Thymus (tissue), 11 donors: ENCODE data around the gene NUDCD3. TPM values are rescaled to one million over a fixed set of nuclear protein-coding genes. Genes with fewer than 3 reads are reported as not detected.

ENCODE experiments used
- DNase-seq, 9 donors: peaks; one replicate each; pipeline ENCODE4 v3.0.0-alpha.2; 2013; ENCODE audit warnings: low spot score in 9 of 9, low read depth in 6 of 9, missing footprints in 1 of 9
- H3K27ac ChIP-seq, 2 donors: one replicate each; pipeline ENCODE4 v1.5.1; 2013; ENCODE audit warnings: control low read depth in 1 of 2, low read depth in 1 of 2, low read length in 1 of 2, mild to moderate bottlenecking in 1 of 2, moderate library complexity in 1 of 2
- H3K27me3 ChIP-seq, 2 donors: one replicate each; pipeline ENCODE4 v1.5.1; 2013; ENCODE audit warnings: low read length in 1 of 2; ENCODE audit not compliant: control insufficient read depth in 2 of 2, insufficient read depth in 1 of 2
- H3K36me3 ChIP-seq, 2 donors: one replicate each; pipeline ENCODE4 v1.5.1; 2013; ENCODE audit warnings: low read length in 1 of 2, mild to moderate bottlenecking in 1 of 2, moderate library complexity in 1 of 2; ENCODE audit not compliant: control insufficient read depth in 2 of 2, insufficient read depth in 2 of 2
- H3K4me1 ChIP-seq, 2 donors: one replicate each; pipeline ENCODE4 v1.5.1; 2013; ENCODE audit warnings: low read length in 2 of 2; ENCODE audit not compliant: control insufficient read depth in 2 of 2, insufficient read depth in 2 of 2
- H3K4me3 ChIP-seq, 2 donors: one replicate each; pipeline ENCODE4 v1.5.1; 2013; ENCODE audit warnings: low read length in 2 of 2, control low read depth in 1 of 2, mild to moderate bottlenecking in 1 of 2
- H3K9me3 ChIP-seq, 2 donors: one replicate each; pipeline ENCODE4 v1.5.1; 2013; ENCODE audit warnings: low read length in 1 of 2, mild to moderate bottlenecking in 1 of 2; ENCODE audit not compliant: control insufficient read depth in 2 of 2, insufficient read depth in 1 of 2
- WGBS: extraction: QIAGEN DNeasy Blood & Tissue Kit; methylation state at CpG from one replicate; pipeline ENCODE4 v1.1.7; 2013; 5-methylcytosine and 5-hydroxymethylcytosine counted together
- polyA plus RNA-seq: library from polyadenylated mRNA; stranded (reverse); fragments of 200-250 nt; gene quantifications from one replicate; pipeline ENCODE4 v1.2.3, GENCODE V29; 2013
- total RNA-seq: library from RNA; stranded (reverse); fragments of 120-200 nt; gene quantifications from one replicate; pipeline ENCODE4 v1.2.4, GENCODE V29; 2013
- donor health status: healthy.

Gene NUDCD3
- total and polyA plus RNA-seq, 2 donors: 32.9 to 33.9 TPM

GRCh38 chr7:44408596-44408995 lies 81.9 kb downstream of the NUDCD3 start:
- peaks cover 0 to 3% of the 10 kb centered on the region in 2 donors for H3K9me3 ChIP-seq
- peaks cover 18 to 22% of the 10 kb centered on the region in 2 donors for H3K36me3 ChIP-seq
- no peak overlapping the region for H3K4me3 ChIP-seq
- no peaks in the 10 kb centered on the region for H3K4me1 ChIP-seq
- no peak for DNase-seq
- no peak overlapping the region for H3K27ac ChIP-seq
- no peaks in the 10 kb centered on the region for H3K27me3 ChIP-seq
- 95% methylated on average over 3 of the region's 3 CpGs for WGBS

- Histone ChIP-seq H3K4me3 (no peak overlapping the region), H3K4me1 (no peaks in the 10 kb centered on the region), H3K27ac (no peak overlapping the region), H3K36me3 (peaks cover 38 to 43% of the 10 kb centered on the region in 2 donors), H3K27me3 (no peaks in the 10 kb centered on the region), H3K9me3 (no peaks in the 10 kb centered on the region)
- 96% methylated on average over 2 of the region's 2 CpGs for WGBS
- no peak for DNase-seq
These were observed 86.7 kb downstream of the NUDCD3 start for GRCh38 chr7:44403775-44404174.

DNA sequence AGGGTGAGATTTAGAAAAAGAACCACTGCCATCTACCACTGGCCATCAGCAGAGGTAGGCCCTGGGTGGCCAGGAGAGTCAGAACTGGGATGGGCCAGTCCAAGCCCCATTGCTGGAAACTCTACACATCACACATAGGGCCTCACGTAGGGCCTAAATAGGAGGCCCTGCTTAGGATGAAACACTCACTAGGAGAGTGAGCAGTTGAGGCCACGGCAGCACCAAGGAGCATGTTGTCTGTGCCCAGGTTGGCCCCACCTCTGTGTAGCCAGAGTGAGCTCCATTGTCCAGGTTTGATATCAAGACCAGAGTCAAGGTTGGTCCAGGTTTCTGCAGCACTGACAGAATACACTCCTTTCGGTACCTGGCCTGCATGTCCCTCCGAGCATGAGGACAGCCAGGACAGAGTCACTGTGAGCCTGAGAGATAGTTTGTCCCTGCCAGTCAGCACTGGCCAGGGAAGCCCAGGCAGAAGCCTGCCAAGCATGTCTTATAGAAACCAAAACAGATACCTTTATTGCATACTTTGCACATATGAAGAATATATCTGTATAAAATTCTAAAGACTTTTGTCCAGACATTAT lies 87.2 kb downstream of the NUDCD3 start:
- peaks cover 42 to 45% of the 10 kb centered on the region in 2 donors for H3K36me3 ChIP-seq

GRCh38 chr7:44402401-44403060 lies 87.9 kb downstream of the NUDCD3 start:
- DNase-seq: no peak
- Histone ChIP-seq H3K27me3 (no peaks in the 10 kb centered on the region), H3K4me1 (no peaks in the 10 kb centered on the region), H3K36me3 (peaks cover 42 to 47% of the 10 kb centered on the region in 2 donors), H3K9me3 (no peaks in the 10 kb centered on the region), H3K27ac (no peak overlapping the region), H3K4me3 (no peak overlapping the region)
- WGBS: 97% methylated on average over 14 of the region's 14 CpGs

More for the DNA sequence above, 87.2 kb downstream of the NUDCD3 start:
- H3K9me3 ChIP-seq: no peaks in the 10 kb centered on the region
- no peak for DNase-seq
- WGBS: 98% methylated on average over 4 of the region's 4 CpGs
- H3K4me1 ChIP-seq: no peaks in the 10 kb centered on the region
- no peak overlapping the region for H3K27ac ChIP-seq
- no peaks in the 10 kb centered on the region for H3K27me3 ChIP-seq
- H3K4me3 ChIP-seq: no peak overlapping the region

DNA sequence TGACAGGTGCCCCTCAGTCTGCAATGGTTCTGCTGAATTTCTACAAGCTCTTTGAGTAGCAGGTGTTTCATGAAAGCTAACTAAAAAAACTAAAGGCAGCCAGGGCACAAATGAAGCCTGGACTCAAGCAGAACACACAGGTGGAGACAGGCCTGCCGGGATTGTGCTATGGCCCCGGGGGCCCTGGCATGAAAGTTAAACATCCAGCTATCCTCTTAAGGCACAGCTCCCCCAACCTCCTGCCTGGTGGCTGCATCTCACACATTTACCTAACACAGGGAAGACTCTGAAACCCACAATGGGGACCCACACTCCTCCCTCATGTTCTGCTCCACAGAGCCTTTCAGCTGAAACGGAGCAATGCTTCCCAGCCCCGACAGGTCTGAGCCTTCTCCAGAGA lies 88.8 kb downstream of the NUDCD3 start:
- no peaks in the 10 kb centered on the region for H3K9me3 ChIP-seq
- H3K4me1 ChIP-seq: no peaks in the 10 kb centered on the region
- no peaks in the 10 kb centered on the region for H3K27me3 ChIP-seq
- 98% methylated on average over 4 of the region's 4 CpGs for WGBS
- no peak overlapping the region for H3K27ac ChIP-seq
- H3K4me3 ChIP-seq: no peak overlapping the region
- H3K36me3 ChIP-seq: peaks cover 47% of the 10 kb centered on the region in 2 donors
- no peak for DNase-seq

DNA sequence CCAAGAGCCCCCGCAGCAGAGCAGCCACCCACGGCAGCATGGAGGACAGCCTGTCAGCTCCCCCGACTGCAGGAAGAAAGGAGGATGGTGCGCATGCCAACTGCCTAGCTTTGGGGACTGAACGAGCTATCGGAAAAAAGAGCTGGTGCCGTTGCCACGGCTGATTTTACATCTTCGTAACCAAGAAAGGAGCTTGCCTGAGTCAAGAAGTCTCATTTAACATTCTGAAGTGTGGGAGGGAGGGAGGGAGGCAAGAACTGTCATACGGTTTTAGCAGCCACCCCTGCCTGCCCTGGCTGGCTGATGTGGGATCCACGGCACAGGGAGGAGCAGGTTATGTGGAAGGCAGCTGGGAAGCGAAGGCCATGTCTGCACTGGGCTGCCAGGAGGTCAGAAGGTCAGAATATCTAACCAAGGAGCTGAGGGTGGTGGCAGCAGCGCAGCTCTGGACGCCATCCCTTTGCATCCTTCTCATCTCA lies 90.4 kb downstream of the NUDCD3 start:
- Histone ChIP-seq H3K4me1 (no peaks in the 10 kb centered on the region), H3K4me3 (no peak overlapping the region), H3K27ac (no peak overlapping the region), H3K9me3 (no peaks in the 10 kb centered on the region), H3K36me3 (peaks cover 45 to 49% of the 10 kb centered on the region in 2 donors), H3K27me3 (no peaks in the 10 kb centered on the region)
- WGBS: 97% methylated on average over 14 of the region's 14 CpGs
- DNase-seq: no peak

GRCh38 chr7:44398953-44399574 lies 91.4 kb downstream of the NUDCD3 start:
- H3K9me3 ChIP-seq: no peaks in the 10 kb centered on the region
- H3K36me3 ChIP-seq: peaks cover 42 to 44% of the 10 kb centered on the region in 2 donors
- H3K27ac ChIP-seq: no peak overlapping the region
- DNase-seq: no peak
- H3K4me3 ChIP-seq: no peak overlapping the region
- no peaks in the 10 kb centered on the region for H3K4me1 ChIP-seq
- H3K27me3 ChIP-seq: no peaks in the 10 kb centered on the region
- 96% methylated on average over 8 of the region's 8 CpGs for WGBS

DNA sequence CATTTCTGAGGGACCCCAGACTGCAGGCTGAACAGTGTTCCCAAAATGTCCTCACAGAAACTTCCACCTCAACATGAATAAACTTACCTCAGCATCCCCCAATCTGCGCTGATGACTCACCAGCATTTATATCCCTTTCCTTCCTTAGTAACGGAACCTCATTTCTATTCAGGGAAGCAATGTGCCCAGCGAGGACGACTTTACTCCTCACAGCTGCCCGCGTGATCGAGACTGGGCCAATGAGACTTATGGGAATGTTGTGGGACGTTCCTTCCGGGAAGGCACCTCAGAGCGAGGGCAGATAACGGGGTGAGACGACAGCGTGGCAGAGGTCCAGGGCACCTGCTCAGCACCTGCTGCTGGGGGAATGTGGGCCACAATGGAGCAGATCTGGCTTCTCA lies 91.9 kb downstream of the NUDCD3 start:
- 96% methylated on average over 13 of the region's 13 CpGs for WGBS
- no peak for DNase-seq
- Histone ChIP-seq H3K27me3 (no peaks in the 10 kb centered on the region), H3K27ac (no peak overlapping the region), H3K4me3 (no peak overlapping the region), H3K9me3 (no peaks in the 10 kb centered on the region), H3K4me1 (no peaks in the 10 kb centered on the region), H3K36me3 (peaks cover 38 to 43% of the 10 kb centered on the region in 2 donors)

GRCh38 chr7:44396931-44397545 lies 93.4 kb downstream of the NUDCD3 start:
- 97% methylated on average over 8 of the region's 8 CpGs for WGBS

More at GRCh38 chr7:44396931-44397545, 93.4 kb downstream of the NUDCD3 start:
- no peak overlapping the region for H3K4me3 ChIP-seq
- H3K27ac ChIP-seq: no peak overlapping the region
- DNase-seq: no peak
- H3K27me3 ChIP-seq: no peaks in the 10 kb centered on the region
- peaks cover 33 to 34% of the 10 kb centered on the region in 2 donors for H3K36me3 ChIP-seq
- no peaks in the 10 kb centered on the region for H3K9me3 ChIP-seq
- H3K4me1 ChIP-seq: no peaks in the 10 kb centered on the region
